Measurements from ENCODE around the gene C1orf159.
"Not testable (repeated sequence)": the region's sequence is repeated elsewhere in the genome, so short reads cannot be mapped to it uniquely, and the experiment has no call there.

C1orf159 gene

DNA sequence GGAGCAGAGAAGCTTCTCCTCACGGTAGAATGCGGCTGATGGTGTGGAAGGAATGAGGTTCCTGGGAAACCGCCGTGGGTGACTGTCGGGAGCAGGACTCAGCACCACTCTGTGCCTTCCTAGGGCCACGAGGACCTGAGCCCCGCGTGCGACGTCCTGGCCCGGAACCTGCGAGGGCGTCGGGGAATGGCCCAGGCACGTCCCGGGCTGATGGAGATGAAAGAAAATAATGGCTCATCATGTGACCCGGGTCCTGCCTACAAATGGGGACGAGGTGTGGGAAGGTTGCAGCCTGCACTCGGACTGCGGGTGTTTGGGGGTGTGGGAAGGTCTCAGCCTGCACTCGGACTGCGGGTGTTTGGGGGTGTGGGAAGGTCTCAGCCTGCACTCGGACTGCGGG is 32.7 kb upstream of the C1orf159 start:
- no peak for DNase-seq

DNA sequence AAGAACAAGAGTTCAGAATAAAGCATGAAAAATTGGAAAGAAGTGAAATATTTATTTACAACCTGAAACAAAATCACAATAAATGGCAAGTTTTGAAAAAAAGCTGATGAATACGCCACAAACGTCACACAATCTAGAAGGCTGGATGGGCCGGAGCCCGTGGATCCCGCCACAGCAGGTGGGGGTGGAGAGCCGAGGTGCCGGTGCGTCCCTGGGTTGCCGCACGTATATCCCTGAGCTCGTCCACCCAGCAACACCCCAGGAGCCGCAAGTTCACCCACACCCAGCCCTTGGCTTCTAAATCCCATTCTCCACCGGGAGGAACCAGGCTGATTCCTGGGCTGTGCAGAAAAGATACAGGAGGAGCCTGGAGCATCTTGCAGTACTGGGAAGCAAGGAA is 32.2 kb upstream of the C1orf159 start:
- DNase-seq = no peak

- DNase-seq = no peak
Observed at GRCh38 chr1:1146596-1146995, 30.7 kb upstream of the C1orf159 start.

GRCh38 chr1:1146026-1146425 is 30.1 kb upstream of the C1orf159 start:
- DNase-seq = no peak

DNA sequence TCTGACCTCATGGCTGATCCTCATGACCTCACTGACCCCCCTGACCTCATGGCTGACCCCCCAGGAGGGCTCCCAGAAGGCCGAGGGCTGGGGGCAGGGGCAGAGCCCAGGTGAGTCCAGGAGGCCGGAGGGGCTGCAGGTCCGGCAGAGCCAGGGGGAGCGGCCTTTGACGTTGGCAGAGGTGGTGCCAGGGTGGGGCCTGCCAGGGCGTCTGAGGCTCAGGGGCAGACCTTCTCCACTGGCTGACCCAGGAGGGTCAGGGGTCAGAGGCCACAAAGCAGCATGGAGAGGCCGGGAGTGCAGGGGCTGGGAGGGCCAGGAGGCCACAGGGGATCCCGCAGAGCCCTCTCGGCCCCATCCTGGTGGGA is 29.6 kb upstream of the C1orf159 start:
- no peak for DNase-seq

DNA sequence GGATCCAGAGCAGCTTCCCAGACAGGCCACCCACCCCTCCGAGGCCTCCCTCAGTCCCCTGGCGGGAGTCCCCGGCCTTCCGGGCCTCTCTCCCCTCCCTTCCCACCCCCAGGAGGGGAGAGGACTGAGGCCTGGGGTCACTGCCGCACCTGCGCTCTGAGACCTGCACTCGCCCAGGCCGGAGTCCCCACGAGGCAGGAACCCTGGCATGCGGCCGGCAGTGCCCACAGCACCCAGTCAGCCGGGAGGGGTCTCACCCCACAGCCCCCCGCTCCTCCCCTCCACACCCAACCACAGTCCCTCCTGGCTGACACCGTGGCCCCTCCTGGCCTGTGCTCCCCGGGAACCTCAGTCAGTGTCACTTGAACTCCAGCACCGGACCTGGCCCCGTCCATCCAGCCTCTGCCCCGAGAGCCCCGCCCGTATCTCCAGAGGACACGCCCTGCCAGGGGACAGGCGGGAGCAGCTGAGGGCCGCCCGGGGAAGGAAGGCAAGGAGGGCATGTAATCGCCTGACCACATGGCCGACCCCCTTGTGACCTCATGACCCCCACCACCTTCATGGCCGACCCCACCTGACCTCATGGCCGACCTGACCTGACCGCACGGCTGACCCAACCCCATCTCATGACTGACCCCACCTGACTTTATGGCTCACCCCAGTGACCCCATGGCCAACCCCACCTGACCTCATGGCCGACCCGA is 29.1 kb upstream of the C1orf159 start:
- DNase-seq = no peak

- DNase-seq = peak in 2 of 4 experiments; percentile 47 to 60
Observed at GRCh38 chr1:1144122-1144842, 28.4 kb upstream of the C1orf159 start.

- no peak for DNase-seq
Observed at GRCh38 chr1:1143636-1144035, 27.7 kb upstream of the C1orf159 start.

- DNase-seq = no peak
Observed at GRCh38 chr1:1142844-1143243, 27.0 kb upstream of the C1orf159 start.

DNA sequence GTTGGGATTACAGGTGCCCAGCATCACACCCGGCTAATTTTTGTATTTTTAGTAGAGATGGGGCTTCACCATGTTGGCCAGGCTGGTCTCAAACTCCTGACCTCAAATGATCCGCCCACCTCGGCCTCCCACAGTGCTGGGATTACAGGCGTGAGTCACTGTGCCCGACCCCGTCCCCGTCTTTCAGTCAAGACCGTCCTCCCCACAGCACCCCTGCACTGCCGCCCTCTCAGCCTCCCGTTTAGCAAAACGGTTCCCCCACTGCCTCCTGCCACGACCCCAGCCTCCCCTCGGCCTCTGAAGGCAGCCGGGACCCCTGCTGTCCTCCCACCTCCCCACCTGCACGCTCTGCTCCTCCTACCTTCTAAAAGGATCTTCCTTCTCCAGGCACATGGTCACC is 26.5 kb upstream of the C1orf159 start:
- DNase-seq = not testable (repeated sequence)

- DNase-seq = no peak
Observed at GRCh38 chr1:1141911-1142250, 26.0 kb upstream of the C1orf159 start.

DNA sequence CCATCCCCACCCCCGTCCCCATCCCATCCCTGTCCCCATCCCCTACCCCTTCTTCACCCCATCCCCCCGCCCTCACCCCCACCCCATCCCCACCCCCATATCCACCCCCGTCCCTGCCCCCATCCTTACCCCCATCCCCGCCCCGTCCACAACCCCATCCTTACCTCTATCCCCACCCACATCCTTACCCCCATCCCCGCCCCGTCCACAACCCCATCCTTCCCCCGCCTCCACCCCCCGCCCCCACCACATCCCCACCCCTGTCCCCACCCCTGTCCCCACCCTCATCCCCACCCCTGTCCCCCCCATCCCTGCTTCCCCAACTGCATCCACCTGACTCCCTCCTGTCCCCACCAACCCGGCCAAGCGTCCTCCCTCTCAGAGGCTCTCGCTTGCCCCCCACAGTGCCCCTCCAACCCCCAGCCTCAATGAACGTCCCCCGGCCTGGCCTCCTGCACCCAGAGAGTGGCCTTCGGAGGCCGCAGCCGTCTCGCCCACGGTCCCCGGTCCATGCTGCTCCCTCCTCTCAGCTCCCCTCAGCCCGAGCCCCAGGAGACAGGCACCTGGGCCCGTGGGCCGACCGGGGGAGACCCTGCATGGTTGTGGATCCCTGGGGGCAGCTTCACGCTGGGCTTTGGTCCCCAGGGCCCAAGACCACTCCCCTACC is 25.5 kb upstream of the C1orf159 start:
- DNase-seq = no peak

DNA sequence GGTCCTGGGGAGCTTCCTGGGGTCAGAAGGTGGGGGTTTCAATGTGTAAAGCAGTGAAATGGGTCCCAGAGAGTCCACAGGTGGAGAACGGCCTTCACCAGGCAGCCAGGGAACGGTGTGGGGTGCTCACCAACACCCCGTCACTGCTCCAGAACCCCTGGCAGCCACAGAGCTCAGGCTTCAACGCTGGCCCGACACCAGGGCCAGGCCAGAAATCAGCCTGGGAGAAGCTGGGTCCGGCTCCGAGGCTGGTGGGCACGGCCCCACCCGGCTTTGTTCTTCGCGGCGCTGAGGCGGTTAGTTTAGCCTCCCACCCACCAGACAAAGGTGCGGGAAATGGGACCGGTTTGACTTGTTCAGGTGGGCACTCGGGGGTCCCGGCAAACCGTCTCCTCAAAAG is 24.8 kb upstream of the C1orf159 start:
- no peak for DNase-seq

DNA sequence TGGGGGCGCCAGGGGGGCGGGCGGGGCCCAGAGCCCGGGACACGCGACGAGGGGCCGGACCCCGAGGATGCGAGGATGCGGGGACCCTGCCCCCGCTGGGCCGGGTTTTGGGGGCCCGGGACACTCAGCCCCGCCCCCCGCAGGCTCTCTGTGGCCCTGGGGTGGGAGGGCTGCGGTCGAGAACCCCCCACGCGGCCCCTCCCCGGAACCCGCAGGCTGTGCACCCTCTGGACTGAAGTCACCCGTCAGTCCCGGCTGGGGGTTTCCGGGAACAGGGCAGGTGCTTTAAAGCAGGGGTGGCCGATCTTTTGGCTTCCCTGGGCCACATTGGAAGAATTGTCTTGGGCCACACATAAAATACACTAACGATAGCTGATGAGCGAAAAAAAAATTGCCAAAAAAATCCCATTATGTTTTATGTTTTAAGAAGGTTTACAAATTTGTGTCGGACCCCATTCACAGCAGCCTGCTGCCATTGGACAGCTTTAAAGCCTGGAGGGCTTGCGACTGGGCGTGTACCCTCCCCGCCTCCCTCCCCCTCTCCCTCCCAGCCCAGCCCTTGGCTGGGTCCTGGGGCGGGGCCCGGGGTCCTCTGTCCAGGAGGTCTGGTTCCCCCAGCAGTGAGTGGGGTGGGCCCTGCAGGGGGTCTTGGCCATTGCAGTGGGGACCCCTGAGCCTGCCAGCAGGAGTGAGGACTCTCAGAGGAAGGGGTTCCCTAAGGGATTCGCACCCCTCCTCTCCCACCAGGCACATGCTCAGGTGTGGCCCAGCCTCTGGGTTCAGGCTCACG is 21.6 kb upstream of the C1orf159 start:
- DNase-seq = peak in 2 of 4 experiments; percentile 9 to 48

DNA sequence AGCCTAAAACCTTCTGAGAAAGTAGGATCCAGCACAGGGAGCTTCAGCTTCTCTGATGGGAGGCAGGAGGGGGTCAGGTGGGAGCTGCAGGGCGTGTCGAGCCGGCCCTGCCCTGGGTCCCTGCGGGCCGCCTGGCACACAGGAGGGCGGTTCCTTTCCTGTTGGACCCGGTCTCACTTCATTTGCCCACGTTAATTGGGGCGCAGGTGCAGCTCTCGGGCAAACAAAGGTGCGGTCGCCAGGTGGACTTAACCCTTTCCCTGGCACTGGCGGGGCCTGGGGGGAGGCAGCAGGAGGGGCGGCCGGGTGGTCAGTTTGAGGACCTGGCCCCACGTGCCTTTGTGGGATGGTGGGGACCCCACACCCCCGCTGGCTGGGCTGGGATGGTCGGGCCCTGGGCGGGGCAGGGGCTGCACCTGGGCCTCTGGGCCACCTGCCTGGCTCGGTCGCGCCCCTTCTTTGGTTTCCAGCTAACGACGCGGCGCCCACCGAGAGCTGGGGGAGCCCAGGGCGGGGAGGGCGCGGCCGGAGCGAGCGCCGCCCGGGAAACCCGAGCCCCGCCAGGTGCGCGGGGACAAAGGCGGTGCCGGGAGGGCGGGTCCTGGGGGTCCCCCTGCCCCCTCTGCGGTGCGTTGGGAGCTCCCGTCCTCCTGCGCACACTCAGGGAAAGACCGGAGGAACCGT is 20.8 kb upstream of the C1orf159 start:
- no peak for DNase-seq

GRCh38 chr1:1135339-1136136 is 19.6 kb upstream of the C1orf159 start:
- DNase-seq = no peak

DNA sequence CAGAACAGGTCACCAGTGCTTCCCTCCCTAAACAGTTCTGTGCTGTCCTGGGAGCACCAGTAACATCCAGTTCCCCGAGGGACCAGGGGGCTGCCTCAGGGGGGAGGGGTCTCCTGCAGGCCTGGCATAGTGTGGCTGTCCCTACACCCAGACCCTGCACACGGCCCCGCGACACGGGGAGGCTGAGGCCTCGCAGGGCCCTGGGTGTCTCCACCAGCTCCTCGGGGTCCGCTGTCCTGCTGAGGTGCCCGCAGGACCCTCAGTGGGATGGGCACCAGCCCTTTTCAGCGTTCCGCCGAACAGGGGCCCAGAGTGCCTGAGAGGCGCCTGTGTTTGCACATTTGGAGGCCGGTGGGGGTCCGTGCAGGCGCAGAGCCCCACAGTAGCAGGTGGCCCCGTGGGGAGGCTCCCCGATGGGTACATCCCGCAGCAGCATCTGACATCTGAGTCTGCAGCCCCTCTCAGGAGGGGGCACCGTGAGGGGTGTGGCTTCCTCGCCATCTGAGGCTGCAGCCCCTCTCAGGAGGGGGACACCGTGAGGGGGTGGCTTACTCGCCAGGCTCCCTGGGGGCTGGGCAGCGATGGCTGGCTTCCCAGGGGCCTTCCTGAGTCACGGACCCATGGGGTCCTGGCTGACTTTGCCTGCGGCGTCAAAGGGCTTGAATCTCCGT is 18.5 kb upstream of the C1orf159 start:
- no peak for DNase-seq

DNA sequence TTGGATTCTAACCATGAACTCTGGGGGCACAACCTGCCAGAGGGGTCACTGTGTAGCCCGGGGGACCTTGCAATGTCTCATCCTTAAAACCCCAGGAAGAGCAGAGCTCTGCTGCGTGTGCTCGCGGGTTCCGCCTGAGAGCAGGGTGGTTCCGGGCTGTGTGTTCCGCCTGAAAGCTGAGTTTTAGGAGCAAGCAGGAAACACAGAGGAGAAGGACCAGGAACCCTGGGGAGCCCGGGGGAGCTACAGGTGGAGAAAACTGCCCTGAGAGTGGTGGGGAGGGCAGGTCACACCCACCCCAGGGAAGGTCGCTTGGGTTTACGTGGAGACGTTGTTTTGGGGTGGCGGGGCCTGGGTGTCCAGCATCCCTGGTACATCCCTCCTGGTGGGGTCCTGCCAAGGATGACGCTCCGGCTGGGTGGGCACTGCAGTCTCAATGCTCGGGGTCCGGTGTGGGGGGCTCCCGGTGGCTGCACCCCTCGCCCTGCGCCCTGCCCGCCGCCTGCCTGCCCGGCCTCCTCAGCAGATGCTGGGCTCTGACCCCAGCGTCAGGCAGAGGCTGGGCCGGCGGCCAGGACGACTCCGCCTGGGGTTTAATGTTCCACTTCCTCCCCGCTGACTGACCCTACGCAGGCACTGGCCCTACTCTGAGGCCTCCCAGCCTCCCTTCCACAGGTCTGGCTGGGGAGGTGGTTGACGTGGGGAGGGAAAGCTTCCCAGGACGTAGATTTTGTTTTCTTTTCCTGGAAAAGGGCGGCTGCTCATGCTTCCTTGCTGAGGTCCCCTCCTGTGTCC is 17.3 kb upstream of the C1orf159 start:
- DNase-seq = no peak

- no peak for DNase-seq
Observed at GRCh38 chr1:1132042-1132950, 16.4 kb upstream of the C1orf159 start.

Data from activated naive CD4-positive, alpha-beta T cell (primary cell).